ENCODE results near the gene ZNF564. TPM values are rescaled to one million over a fixed set of nuclear protein-coding genes. Genes with fewer than 3 reads are reported as not detected.
"Not testable (repeated sequence)": the region's sequence is repeated elsewhere in the genome, so short reads cannot be mapped to it uniquely, and the experiment has no call there.

Gene ZNF564
- total RNA-seq, 2 donors from 2014 or later, result 11.8 to 12.6 TPM

DNA sequence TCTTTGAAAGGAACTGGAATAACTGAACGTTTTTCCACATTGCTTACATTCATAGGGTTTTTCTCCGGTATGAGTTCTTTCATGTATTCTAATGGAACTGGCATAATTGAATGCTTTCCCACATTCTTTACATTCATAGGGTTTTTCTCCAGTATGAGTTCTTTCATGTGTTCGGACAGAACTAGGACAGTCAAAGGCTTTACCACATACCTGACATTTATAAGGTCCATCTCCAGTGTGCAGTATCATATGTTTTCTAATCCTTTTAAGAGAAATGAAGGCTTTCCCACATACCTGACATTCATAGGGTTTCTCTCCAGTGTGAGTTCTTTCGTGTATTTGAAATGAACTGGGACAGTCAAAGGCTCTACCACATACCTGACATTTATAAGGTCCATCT lies 24.7 kb downstream of the ZNF564 start:
- intact Hi-C loops (cut with DNase I), result no loop called here
- no peak for DNase-seq (ENCODE audit: low spot score)

DNA sequence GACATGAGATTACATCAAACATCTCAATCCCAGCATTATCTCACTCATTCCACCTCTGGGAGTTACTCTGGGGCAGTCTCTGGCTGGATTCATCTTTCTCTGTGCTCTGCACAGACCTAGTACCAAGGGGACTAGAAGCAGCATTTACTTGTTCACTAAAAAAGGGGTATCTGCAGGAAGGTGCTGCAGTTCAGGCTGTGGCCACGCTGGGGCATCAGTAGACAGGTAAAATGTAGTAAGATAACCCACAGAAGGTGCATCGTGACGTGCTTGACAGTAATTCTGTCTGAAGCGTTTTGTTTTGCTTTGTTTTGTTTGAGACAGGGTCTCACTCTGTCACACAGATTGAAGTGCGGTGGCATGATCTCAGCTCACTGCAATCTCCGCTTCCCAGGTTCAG lies 29.3 kb downstream of the ZNF564 start:
- no peak for DNase-seq (ENCODE audit: low spot score)
- intact Hi-C loops (cut with DNase I), result no loop called here

DNA sequence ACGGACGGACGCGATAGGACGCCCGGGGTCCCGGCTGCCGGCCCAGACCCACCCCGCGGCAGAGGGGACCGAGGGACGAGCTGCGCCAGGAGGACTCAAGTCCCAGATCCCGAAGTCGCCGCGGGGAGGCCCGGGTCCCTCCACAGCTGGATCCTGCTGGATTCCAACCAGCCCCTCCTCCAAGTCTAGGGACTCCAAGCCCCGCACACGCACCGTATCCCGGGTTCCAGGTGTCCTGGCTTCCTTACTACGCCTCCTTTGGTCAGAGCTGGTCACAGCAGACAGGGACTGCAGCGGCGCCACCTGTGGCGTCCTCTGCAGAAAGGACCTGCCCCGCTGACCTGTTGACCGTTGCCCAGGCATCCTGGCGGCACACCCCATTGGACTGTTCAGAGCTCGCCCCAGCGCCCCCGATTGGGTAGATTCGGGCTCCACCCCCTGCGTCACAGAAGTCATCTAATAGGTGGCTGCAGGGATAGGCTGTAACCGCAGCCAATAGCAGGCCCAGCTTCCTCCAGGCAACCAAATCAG lies 37.7 kb downstream of the ZNF564 start:
- no peak for DNase-seq (ENCODE audit: low spot score)
- intact Hi-C loops (cut with DNase I), result no loop called here

DNA sequence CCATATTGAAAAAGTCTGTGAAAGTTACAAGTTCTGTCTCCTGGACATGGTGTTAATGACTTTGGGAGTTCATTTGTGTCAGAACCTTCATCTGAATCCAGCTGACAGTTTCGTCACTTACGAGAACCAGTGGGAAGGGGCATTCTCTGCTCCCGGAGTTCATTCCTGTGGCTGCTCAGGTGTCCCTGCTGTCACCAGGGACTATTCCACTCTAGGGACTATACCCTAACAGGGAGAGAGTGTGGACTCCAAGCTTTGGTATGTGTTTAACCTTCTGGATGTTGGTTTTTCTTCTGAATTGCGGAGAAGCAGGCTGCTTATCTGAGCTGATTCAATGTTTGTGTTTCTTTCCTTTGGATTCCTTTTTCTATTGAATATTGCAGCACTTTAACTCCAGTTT lies 54.2 kb downstream of the ZNF564 start:
- intact Hi-C loops (cut with DNase I), result no loop called here
- no peak for DNase-seq (ENCODE audit: low spot score)

DNA sequence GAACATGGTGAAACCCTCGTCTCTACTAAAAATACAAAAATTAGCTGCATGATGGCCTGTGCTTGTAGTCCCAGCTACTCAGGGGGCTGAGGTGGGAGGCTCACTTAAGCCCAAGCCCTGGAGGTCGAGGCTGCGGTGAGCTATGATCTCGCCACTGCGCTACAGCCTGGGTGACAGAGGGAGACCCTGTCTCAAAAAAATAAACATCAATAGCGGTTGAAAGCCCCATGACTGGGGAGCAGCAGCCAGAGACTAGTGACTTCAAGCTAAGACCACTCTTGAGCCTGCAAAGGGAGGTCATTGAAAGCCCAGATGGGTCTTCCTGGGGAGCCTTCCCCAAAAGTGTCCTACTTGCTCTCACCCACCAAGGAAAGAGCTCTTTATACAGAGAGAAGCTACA lies 54.8 kb downstream of the ZNF564 start:
- DNase-seq (ENCODE audit: low spot score), result no peak
- intact Hi-C loops (cut with DNase I), result no loop called here

DNA sequence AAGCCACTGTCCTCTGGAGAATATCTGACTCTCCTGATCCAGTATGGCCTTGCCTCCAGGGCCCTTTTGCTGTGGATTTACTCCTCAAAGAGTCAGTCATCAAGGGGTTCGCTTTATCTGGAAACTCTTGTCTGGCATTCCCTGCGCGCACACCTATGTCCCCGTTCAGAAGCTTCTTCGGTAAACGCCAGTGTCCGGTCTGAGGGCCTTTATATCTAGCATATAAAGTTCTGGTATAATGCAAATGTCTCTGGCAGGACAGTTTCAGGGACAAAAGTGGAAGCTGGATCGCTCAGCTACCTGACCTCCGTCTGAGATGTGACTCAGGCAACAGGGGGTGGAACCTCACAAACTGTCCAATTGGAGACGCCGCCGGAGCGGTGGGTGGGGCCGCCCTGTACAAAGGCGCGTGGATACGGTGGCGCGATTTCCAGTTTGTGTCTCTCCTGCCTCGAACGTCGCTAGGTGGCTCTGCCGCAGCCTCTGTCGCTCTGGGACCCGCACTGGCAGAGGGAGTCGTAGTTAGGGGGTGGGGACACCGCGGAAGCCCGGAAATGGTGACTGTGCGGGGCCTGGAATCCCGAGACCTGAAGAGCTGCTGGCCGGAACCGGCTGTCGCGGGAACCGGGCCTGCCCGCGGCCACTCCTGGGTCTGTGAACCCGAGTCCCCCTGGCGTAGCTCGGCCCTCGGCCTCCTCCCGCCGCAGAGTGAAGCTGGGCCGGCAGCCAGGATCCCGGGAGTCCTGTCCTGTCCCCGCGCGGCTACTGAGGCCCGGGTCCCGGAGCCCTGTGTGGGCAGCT lies 56.1 kb downstream of the ZNF564 start:
- intact Hi-C loops (cut with DNase I), result no loop called here
- peak; percentile 97 for DNase-seq (ENCODE audit: low spot score)

DNA sequence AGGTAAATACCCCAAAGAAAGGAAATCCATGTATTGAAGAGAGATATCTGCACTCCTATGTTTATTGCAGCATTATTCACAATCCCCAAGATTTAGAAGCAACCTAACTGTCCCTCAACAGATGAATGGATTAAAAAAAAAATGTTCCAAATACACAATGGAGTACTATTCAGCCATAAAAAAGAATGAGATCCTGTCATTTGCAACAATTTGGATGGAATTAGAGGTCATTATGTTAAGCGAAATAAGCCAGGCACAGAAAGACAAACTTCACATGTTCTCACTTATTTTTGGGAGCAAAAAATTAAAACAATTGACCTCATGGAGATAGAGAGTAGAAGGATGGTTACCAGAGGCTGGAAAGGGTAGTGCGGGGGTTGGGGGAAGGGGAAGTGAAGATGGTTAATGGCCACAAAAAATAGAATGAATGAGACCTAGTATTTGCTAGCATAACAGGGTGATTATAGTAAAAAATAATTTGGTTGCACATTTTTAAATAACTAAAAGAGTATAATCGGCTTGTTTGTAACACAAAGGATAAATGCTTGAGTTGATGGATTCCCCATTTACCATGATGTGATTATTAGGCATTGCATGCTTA lies 56.9 kb downstream of the ZNF564 start:
- intact Hi-C loops (cut with DNase I), result no loop called here
- DNase-seq (ENCODE audit: low spot score), result no peak

DNA sequence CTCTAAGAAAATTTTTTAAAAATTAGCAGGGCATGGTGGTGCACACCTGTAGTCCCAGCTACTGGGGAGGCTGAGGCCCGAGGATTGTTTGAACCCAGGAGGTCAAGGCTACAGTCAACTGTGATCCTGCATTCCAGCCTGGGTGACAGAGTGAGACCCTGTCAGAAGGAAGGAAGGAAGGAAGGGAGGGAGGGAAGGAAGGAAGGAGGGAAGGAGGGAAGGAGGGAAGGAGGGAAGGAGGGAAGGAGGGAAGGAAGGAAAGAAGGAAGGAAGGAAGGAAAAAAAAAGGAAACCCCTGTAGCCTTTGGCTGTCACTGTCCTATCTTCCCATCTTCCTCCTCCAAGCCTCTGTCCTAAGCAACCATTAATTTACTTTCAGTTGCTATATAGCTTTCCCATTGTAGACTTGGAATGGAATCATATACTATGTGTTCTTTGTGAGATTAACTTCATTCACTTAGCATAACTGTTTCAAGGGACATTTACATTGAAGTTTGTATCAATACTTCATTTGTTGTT lies 65.0 kb downstream of the ZNF564 start:
- DNase-seq (ENCODE audit: low spot score); intact Hi-C loops (cut with DNase I): not testable (repeated sequence)

DNA sequence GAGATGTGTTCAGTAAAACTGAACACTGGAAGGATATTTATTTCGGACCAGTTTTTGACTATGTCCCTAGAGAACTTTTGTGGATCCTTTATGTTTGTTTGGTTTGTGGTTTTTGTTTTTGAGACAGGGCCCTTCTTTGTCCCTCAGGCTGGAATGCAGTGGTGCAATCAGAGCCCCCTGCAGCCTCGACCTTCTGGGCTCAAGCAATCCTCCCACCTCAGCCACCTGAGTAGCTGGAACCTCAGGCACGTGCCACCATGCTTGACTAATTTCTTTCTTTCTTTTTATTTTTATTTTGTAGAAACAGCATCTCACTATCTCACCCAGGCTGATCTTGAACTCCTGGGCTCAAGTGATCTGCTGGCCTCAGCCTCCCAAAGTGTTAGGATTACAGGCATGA lies 65.7 kb downstream of the ZNF564 start:
- DNase-seq (ENCODE audit: low spot score), result no peak
- intact Hi-C loops (cut with DNase I), result no loop called here

DNA sequence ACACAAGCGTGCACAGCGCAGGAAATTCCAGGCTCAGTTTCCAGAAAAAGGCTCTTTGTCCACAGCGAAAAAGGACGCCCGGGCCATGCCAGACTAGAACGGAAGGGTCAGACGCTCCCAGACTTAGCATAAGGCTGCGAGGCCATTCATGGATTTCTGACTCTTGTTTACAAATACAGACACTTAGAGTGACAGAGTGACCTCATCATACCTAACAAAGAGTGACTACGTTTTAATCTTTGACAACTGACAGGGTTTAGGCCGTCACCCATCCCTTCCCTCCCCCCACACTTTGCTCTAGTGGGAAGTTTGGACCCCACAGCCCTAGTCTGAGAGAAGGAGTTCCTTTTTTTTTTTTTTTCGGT lies 66.2 kb downstream of the ZNF564 start:
- intact Hi-C loops (cut with DNase I), result no loop called here
- no peak for DNase-seq (ENCODE audit: low spot score)

DNA sequence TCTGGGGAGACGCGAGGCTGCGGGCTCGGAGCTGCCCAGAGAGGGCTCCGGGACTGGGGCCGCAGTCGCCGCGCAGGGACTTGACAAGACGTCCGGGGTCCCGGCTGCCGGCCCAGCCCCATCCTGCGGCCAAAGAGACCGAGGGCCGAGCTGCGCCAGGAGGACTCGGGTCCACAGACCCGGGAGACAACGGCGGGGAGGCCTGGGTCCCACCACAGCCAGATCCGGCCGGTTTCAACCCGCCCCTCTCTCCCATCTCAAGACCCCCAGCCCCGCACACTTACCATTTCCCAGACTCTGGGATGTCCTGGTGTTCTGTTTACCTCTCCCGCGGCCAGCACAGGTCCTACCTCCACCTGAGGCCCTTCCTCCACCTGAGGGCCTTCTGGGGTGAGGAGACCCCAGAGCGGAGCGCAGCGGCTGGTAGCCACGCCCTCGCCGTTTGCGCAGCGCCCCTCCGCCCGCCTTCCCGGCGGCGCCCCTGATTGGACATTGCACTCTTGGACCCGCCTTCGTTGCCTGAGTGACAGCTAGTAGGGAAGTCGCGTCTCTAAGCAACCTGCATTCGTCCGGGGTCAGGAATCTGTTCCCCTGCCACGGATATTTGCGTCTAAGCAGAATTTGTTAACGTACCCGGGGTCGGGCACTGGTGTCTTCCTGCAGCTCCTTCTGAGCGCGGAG lies 66.8 kb downstream of the ZNF564 start, which contains the start of gene ZNF709:
TSS of gene ZNF709 (minus strand) at position 446 of the 681 bp plus-strand sequence. CDS start at position 287, 159 bp downstream.
- DNase-seq (ENCODE audit: low spot score), result peak; percentile 96
- intact Hi-C loops (cut with DNase I), result no loop called here

DNA sequence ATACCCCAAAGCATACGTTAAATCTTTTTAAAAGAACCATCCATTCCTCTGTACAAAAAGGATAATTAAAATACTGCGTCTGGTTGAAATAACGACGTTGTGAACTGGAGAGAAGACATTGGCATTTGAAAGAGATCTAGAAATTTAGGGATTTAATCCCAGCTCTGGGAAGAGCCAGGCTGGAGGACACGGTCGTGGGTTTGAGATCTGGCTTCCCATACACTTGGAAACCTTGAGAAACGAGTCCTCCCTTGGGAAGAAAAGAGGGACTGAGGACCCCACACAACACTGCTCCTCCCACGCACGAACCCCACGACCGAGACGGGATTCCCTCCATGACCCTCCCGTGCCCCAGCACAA lies 67.3 kb downstream of the ZNF564 start:
- intact Hi-C loops (cut with DNase I), result no loop called here
- DNase-seq (ENCODE audit: low spot score), result no peak

DNA sequence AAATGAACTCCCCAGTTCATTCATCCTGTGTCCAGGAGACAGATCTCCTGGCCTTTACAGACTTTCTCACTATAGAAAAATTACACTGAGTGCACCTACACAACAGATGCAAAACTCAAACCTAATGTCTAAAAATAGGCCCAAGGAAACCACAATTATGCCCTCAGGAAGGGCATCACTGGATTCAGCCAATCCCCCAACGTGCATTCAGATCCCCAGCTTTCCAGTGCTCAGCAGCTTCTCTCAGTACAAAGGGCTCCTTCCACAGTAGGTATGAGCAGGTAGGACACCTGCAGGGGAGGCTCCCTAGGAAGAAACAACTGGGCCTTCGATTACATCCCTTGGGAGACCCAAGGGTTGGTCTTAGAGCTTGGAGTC lies 68.8 kb downstream of the ZNF564 start:
- no peak for DNase-seq (ENCODE audit: low spot score)
- intact Hi-C loops (cut with DNase I), result no loop called here

DNA sequence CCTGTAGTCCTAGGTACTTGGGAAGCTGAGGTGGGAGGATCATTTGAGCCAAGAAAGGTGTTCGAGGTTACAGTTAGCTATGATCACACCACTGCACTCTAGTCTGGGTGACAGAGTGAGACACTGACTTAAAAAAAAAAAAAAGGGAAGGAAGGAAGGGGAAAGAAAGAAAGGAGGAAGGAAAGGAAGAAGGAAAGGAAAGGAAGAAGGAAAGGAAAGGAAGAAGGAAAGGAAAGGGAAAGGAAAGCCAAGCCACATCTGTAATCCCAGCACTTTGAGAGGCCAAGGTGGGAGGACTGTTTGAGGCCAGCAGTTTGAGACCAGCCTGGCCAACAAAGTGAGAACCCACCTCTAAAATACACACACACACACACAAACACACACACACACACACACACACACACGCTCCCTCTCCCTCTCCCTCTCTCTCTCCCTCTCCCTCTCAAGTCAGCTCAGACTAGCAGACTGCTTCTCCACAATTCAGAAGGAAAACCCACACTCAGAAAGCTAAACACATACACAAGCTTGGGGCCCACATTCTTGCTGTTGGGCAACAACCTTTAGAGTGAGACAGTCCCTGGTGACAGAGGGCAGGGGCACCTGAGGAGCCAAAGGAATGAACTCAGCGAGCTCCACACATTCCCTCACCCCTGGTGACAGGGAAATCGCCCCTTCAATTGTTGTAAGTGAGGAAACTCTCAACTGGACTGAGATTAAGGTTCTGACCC lies 69.3 kb downstream of the ZNF564 start:
- intact Hi-C loops (cut with DNase I), result no loop called here

DNA sequence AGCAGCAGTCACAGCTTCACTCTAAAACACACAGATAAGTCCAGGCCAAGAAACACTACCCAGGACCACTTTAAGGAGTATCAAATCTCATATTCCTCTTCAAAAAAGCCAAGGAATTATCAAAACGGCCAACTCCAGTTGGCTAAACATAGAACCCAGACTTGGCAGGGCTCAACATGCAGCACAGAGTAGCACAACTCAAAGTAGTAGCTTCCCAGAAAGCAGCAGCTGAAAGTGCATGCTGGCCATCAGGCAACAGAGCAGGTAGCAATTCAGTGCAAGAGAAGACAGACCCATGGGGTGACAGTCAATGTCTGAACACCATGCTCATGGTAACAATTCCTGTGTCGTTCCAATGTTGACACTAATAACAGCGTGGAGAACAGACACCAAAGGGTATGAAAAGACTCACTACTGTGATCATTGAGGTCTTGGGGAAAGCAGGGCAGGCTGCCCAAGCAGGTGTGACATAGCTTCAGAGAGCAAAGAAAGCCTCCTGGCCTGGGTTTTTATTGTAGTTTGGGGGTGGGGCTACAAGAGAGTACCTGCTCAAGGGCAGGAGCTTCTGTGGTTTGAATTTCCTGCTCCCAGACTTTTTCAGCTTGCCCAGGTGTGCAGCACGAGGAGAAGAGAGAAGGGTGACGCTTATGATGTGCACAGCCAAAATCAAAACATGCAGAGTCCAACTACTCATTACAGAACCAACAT lies 72.9 kb downstream of the ZNF564 start:
- intact Hi-C loops (cut with DNase I), result no loop called here
- no peak for DNase-seq (ENCODE audit: low spot score)

More for the DNA sequence above, 69.3 kb downstream of the ZNF564 start:
- DNase-seq (ENCODE audit: low spot score), result no peak

Data from posterior vena cava (tissue), 2 donors.